Measurements from ENCODE around the gene NAV1.

DNA sequence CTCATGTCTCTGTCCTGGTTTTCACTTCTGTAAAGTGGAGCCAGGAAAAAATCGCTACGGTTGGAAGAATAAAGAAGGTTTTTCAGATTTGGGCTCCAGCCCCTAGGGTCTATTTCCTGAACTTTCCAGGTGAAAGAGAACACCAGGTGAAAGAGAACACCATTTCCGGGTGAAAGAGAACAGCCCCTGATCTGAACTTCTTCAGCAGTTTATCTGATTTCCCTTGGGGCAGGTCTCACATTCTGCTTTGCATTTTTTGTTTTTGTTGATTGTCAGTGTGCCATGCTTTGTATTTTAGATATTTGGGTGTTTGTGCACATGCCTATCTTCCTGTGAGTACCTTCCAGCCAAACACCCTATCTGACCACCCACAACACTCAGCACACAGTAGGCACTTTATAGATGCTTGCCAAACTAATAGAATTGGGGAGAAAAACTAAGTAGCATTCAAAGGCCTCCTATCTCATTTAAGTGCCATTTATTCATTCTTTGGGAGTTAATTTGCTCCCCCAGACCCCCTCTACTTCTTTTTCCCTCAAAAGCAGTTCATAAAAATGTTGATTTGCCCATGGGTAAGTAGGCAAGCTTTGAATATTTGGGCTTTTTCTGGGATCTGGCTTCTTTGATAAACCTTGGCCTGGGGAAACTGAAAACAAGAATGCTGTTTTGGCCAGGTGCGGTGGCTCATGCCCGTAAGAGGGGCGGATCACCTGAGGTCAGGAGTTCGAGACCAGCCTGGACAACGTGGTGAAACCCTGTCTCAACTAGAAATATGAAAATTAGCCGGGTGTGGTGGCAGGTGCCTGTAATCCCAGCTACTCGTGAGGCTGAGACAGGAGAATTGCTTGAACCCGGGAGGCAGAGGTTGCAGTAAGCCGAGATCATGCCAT is 2.2 kb downstream of the NAV1 start:
- TF ChIP-seq, protein P1, sequence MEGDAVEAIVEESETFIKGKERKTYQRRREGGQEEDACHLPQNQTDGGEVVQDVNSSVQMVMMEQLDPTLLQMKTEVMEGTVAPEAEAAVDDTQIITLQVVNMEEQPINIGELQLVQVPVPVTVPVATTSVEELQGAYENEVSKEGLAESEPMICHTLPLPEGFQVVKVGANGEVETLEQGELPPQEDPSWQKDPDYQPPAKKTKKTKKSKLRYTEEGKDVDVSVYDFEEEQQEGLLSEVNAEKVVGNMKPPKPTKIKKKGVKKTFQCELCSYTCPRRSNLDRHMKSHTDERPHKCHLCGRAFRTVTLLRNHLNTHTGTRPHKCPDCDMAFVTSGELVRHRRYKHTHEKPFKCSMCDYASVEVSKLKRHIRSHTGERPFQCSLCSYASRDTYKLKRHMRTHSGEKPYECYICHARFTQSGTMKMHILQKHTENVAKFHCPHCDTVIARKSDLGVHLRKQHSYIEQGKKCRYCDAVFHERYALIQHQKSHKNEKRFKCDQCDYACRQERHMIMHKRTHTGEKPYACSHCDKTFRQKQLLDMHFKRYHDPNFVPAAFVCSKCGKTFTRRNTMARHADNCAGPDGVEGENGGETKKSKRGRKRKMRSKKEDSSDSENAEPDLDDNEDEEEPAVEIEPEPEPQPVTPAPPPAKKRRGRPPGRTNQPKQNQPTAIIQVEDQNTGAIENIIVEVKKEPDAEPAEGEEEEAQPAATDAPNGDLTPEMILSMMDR (IDR thresholded peaks at IDR 0.05): no peak
- no peak for TF ChIP-seq POLR2A (IDR thresholded peaks at IDR 0.05)

Measured in heart left ventricle (tissue), 13 donors.